Testis (tissue), 5 donors: Measurements from ENCODE around the gene WNT6. TPM values are rescaled to one million over a fixed set of nuclear protein-coding genes. Genes with fewer than 3 reads are reported as not detected.

ENCODE experiments used
- DNase-seq: peaks from one replicate; pipeline ENCODE4 v3.0.0-alpha.2; 2019
- H3K27ac ChIP-seq, 2 donors: fragments of 200-600 bp; sonication (generic); one replicate each; pipeline ENCODE4 v1.5.1; 2019
- H3K27me3 ChIP-seq: fragments of 200-600 bp; sonication (generic); one replicate; pipeline ENCODE4 v1.5.1; 2019
- H3K36me3 ChIP-seq: fragments of 200-600 bp; sonication (generic); one replicate; pipeline ENCODE4 v1.5.1; 2017; ENCODE audit warnings: low read depth; ENCODE audit errors: missing control alignments
- H3K4me1 ChIP-seq: fragments of 200-600 bp; sonication (generic); one replicate; pipeline ENCODE4 v1.5.1; 2019
- H3K4me3 ChIP-seq, 2 donors: fragments of 200-600 bp; sonication (generic); one replicate each; pipeline ENCODE4 v1.5.1; 2017 to 2019
- H3K9me3 ChIP-seq: fragments of 200-600 bp; sonication (generic); one replicate; pipeline ENCODE4 v1.5.1; 2017
- POLR2A ChIP-seq: fragments of 450-650 bp; IDR thresholded peaks from one replicate; pipeline ENCODE4 v1.6.1; 2017; ENCODE audit warnings: antibody characterized with exemption, mild to moderate bottlenecking, moderate library complexity
- WGBS, 2 donors: methylation state at CpG; one replicate each; pipeline ENCODE4 v1.1.5; 2018; 5-methylcytosine and 5-hydroxymethylcytosine counted together
- intact Hi-C: fragments of 100-400 bp; cut with DNase I; formaldehyde crosslinking; loops from one replicate; pipeline ENCODE4 v1.15.1; 2023; ENCODE audit warnings: low total_unique reads
- long read RNA-seq, 2 donors: transcript quantifications; one replicate each; lab custom pipeline, GENCODE V29; 2026
- polyA plus RNA-seq: library from polyadenylated mRNA; stranded (reverse); fragments of 350-450 nt; fragmentation: Illumina TruSeq; extraction: RNeasy Lipid Tissue Mini Kit (QIAGEN cat#74804); gene quantifications from one replicate; pipeline ENCODE4 v1.2.3, GENCODE V29; 2014; ENCODE audit warnings: low read depth, low replicate concordance; ENCODE audit not compliant: insufficient read depth
- total RNA-seq, 2 donors: library from RNA; depleted of rRNA; stranded (reverse); fragments of >200 nt; gene quantifications; one replicate each; pipeline ENCODE4 v1.2.3, GENCODE V29; 2016
- TF ChIP-seq, protein P1 (sequence below), 3 experiments: fragments of 450-650 bp in 2 of 3; fragments of 200-600 bp in 1 of 3; sonication (generic) in 1 of 3; IDR thresholded peaks; one replicate each; pipeline ENCODE4 v1.5.1; 2016 to 2019; ENCODE audit warnings: antibody characterized with exemption in 3 of 3, mild to moderate bottlenecking in 2 of 3, moderate library complexity in 1 of 3

WNT6 gene
- 10 to 100 TPM in 1 of 2 donors, 1 to 10 TPM in 1; 5.5 to 46.5 TPM for total RNA-seq
- polyA plus RNA-seq, result 2.7 TPM
- long read RNA-seq, donor 1, transcript WNT6-201 (4 exons, 1,703 nt), result major isoform, 28 of 36 reads
- long read RNA-seq, donor 1, partial matches to known transcripts, result 8 of 36 reads
- long read RNA-seq, donor 1, other reads (novel, unspliced or antisense), result 0 of 36 reads
- long read RNA-seq, donor 2, transcript WNT6-201 (4 exons, 1,703 nt), result major isoform, 26 of 32 reads
- long read RNA-seq, donor 2, partial matches to known transcripts, result 6 of 32 reads
- long read RNA-seq, donor 2, other reads (novel, unspliced or antisense), result 0 of 32 reads

DNA sequence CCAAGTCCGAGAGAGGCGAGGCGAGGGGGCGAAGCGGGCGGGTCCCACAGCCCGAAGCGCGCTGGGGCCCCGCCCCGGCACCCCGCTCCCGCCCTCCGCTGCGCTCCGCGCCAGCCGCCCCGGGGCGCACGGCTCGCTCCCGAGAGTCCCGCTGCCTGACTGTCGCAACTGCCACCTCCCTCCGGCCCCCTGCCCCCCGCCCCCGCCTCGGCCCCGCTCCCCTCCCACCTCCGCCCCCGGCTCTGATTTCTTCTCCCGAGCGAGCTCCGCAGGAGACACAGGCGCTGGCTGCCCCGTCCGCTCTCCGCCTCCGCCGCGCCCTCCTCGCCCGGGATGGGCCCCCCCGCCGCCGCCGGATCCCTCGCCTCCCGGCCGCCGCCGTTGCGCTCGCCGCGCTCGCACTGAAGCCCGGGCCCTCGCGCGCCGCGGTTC lies at the start of gene WNT6:
WNT6 (plus strand) TSS at position 250 of the 432 bp plus-strand sequence. CDS start 233 bp downstream, outside the sequence.
- Histone ChIP-seq H3K4me1 (peaks cover 21% of the 10 kb centered on the region), H3K9me3 (no peaks in the 10 kb centered on the region), H3K27me3 (no peaks in the 10 kb centered on the region), H3K4me3 (peak within 1 kb of the TSS; percentile 47 to 54), H3K27ac (peak within 1 kb of the TSS in 1 of 2 donors; percentile 31), H3K36me3 (no peaks in the 10 kb centered on the region)
- intact Hi-C loops, result no loop called here
- no peak for DNase-seq
- no peak for TF ChIP-seq POLR2A
- TF ChIP-seq, protein P1, sequence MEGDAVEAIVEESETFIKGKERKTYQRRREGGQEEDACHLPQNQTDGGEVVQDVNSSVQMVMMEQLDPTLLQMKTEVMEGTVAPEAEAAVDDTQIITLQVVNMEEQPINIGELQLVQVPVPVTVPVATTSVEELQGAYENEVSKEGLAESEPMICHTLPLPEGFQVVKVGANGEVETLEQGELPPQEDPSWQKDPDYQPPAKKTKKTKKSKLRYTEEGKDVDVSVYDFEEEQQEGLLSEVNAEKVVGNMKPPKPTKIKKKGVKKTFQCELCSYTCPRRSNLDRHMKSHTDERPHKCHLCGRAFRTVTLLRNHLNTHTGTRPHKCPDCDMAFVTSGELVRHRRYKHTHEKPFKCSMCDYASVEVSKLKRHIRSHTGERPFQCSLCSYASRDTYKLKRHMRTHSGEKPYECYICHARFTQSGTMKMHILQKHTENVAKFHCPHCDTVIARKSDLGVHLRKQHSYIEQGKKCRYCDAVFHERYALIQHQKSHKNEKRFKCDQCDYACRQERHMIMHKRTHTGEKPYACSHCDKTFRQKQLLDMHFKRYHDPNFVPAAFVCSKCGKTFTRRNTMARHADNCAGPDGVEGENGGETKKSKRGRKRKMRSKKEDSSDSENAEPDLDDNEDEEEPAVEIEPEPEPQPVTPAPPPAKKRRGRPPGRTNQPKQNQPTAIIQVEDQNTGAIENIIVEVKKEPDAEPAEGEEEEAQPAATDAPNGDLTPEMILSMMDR (IDR thresholded peaks at IDR 0.05), result no peak
- 0% methylated on average over 11 to 42 of the region's 64 CpGs for WGBS, 2 donors

DNA sequence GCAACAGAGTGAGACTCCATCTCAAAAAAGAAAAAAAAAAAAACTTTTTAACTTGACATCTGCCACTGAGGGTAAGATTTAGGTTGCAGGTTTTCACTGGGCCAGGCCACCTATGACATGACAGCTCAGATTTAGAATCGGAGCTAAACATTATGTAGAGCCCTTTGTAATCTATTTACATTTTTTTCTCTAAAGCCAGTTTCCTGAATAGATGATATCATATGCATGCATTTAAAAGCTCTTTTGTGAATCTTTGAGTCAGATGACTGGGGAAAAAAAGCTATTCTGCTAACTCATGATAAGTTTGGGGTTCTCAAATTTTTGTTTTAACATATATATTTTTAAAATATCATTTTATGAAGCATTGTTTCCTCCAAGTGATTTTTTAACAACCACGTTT lies 49.3 kb upstream of the WNT6 start:
- Histone ChIP-seq H3K36me3 (no peaks in the 10 kb centered on the region), H3K27ac (no peak overlapping the region), H3K27me3 (no peaks in the 10 kb centered on the region), H3K4me1 (peaks cover 8% of the 10 kb centered on the region), H3K4me3 (no peak overlapping the region), H3K9me3 (no peaks in the 10 kb centered on the region)
- intact Hi-C loops, result no loop called here
- DNase-seq, result no peak
- TF ChIP-seq POLR2A, result no peak
- TF ChIP-seq, protein P1 (IDR thresholded peaks at IDR 0.05), result no peak
- WGBS, 2 donors, result 72 to 86% methylated on average over 2 of the region's 2 CpGs

DNA sequence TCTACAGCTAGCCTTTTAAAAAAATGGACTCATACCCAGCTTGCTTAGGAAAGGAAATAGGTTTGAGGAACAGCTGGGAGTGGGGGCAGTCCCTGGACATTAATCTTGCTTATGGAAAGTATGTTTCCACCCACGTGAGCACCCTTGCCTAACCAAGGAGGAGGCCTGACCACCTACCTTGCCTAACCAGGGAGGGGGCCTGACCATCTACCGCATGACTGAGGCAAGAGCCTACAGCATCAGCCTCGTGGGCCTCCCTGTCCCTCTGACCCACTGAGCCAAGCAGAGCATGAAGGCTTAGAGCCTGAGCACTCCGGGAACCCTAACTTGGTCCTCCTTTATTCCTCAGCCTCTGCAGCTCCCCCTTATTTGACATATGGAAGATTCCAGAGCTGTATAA lies 48.2 kb upstream of the WNT6 start:
- Histone ChIP-seq H3K4me3 (no peak overlapping the region), H3K4me1 (peaks cover 19% of the 10 kb centered on the region), H3K27ac (no peak overlapping the region), H3K27me3 (no peaks in the 10 kb centered on the region), H3K9me3 (no peaks in the 10 kb centered on the region), H3K36me3 (no peaks in the 10 kb centered on the region)
- 76 to 86% methylated on average over 4 of the region's 4 CpGs for WGBS, 2 donors
- TF ChIP-seq, protein P1 (IDR thresholded peaks at IDR 0.05), result no peak
- TF ChIP-seq POLR2A, result no peak
- intact Hi-C loops, result no loop called here
- no peak for DNase-seq

- Histone ChIP-seq H3K27ac (no peak overlapping the region), H3K36me3 (no peaks in the 10 kb centered on the region), H3K27me3 (no peaks in the 10 kb centered on the region), H3K4me3 (no peak overlapping the region), H3K4me1 (peaks cover 20% of the 10 kb centered on the region), H3K9me3 (no peaks in the 10 kb centered on the region)
- no peak for DNase-seq
- 95% methylated on average over 20 to 21 of the region's 21 CpGs for WGBS, 2 donors
- TF ChIP-seq POLR2A, result no peak
- TF ChIP-seq, protein P1 (IDR thresholded peaks at IDR 0.05), result no peak
- intact Hi-C loops, result no loop called here
Observed at GRCh38 chr2:218812096-218812815, 47.3 kb upstream of the WNT6 start.
